K562 (cell line): ENCODE results near the gene COL6A6. TPM values are rescaled to one million over a fixed set of nuclear protein-coding genes. Genes with fewer than 3 reads are reported as not detected.

ENCODE experiments used
- ATAC-seq: fragments of 200-7000 bp; cut with Tn5 transposase; 3 replicates; pipeline ENCODE4 v1.9.1; 2020; ENCODE audit warnings: moderate library complexity
- BruUV-seq: library from RNA; stranded (reverse); fragments of 400-500 nt; replicated peaks from 2 replicates; lab custom pipeline; 2021; lab: Mats Ljungman, UMichigan
- CTCF ChIA-PET: fragments of 300-600 bp; formaldehyde crosslinking; extraction: SDS; loops from one replicate; lab custom pipeline; 2021; ENCODE audit warnings: low intra/inter-chr PET ratio; lab: Yijun Ruan, JAX
- POLR2A ChIA-PET: fragments of 300-600, 350-650 bp; sonication (Branson Sonifier 250); formaldehyde crosslinking; extraction: SDS; loops from one replicate; lab custom pipeline; 2021; ENCODE audit warnings: antibody characterized with exemption, inconsistent platforms; lab: Yijun Ruan, JAX
- DNase-seq, 4 experiments: peaks; one replicate each; pipeline versions ENCODE4 v3.0.0 to v3.0.0-alpha.2; 2011 to 2018; ENCODE audit warnings: low spot score in 3 of 4, mixed read lengths in 3 of 4; ENCODE audit errors: extremely low read depth in 1 of 4
- FAIRE-seq: peaks from 2 replicates; lab custom pipeline; 2011; peaks lifted over from hg19 to GRCh38; lab: Jason Lieb, UNC
- H2AFZ ChIP-seq: 2 replicates; pipeline ENCODE4 v1.6.0; 2011; ENCODE audit warnings: low read depth, low read length, control low read depth, inconsistent platforms
- H3K27ac ChIP-seq: fragments of 200-600 bp; 3 replicates; pipeline ENCODE4 v1.8.0; 2011; ENCODE audit warnings: low read depth, mild to moderate bottlenecking, control low read depth, inconsistent platforms, low read length, moderate library complexity, mixed read lengths; ENCODE audit errors: extremely low read depth
- H3K27me3 ChIP-seq, 2 experiments: fragments of 300-600 bp in 1 of 2; 2 replicates in 1 of 2; 3 replicates in 1 of 2; pipeline versions ENCODE4 v1.6.0 to v1.8.0; 2011; ENCODE audit warnings: inconsistent platforms in 2 of 2, low read length in 2 of 2, mild to moderate bottlenecking in 1 of 2, mixed read lengths in 1 of 2, moderate library complexity in 1 of 2; ENCODE audit not compliant: control insufficient read depth in 2 of 2, insufficient read depth in 2 of 2
- H3K36me3 ChIP-seq: fragments of 300-600 bp; 3 replicates; pipeline ENCODE4 v1.8.0; 2011; ENCODE audit warnings: mild to moderate bottlenecking, low read length, inconsistent platforms; ENCODE audit not compliant: control insufficient read depth, insufficient read depth
- H3K4me1 ChIP-seq, 2 experiments: fragments of 200-600 bp in 1 of 2; replicated peaks in 1 of 2; 2 replicates in 1 of 2; 3 replicates in 1 of 2; pipeline versions ENCODE4 v1.5.1 to v1.8.0; 2011; ENCODE audit warnings: inconsistent platforms in 2 of 2, low read length in 2 of 2, mild to moderate bottlenecking in 1 of 2, mixed read lengths in 1 of 2, moderate library complexity in 1 of 2; ENCODE audit not compliant: control insufficient read depth in 2 of 2, insufficient read depth in 2 of 2
- H3K4me2 ChIP-seq: 2 replicates; pipeline ENCODE4 v1.6.1; 2011; ENCODE audit warnings: low read length, control low read depth, inconsistent platforms, mixed read lengths; ENCODE audit not compliant: insufficient read depth
- H3K4me3 ChIP-seq: fragments of 200-600 bp; sonication (generic), shearing (Covaris generic); 2 replicates; pipeline ENCODE4 v1.5.1; 2016; ENCODE audit warnings: control low read depth, inconsistent platforms
- H3K79me2 ChIP-seq: fragments of 200-600 bp; 3 replicates; pipeline ENCODE4 v1.8.0; 2011; ENCODE audit warnings: low read length, inconsistent platforms; ENCODE audit not compliant: control insufficient read depth, insufficient read depth
- H3K9ac ChIP-seq, 2 experiments: 2 replicates each; pipeline versions ENCODE4 v1.6.0 to v1.6.1; 2011; ENCODE audit warnings: low read depth in 2 of 2, low read length in 2 of 2, control low read depth in 1 of 2, inconsistent platforms in 1 of 2, mild to moderate bottlenecking in 1 of 2, mixed read lengths in 1 of 2; ENCODE audit not compliant: insufficient read depth in 1 of 2
- H3K9me1 ChIP-seq: one replicate; pipeline ENCODE4 v1.6.0; 2011; ENCODE audit warnings: inconsistent platforms, mild to moderate bottlenecking, low read length, moderate library complexity; ENCODE audit not compliant: control insufficient read depth, insufficient read depth
- H3K9me3 ChIP-seq: replicated peaks from 2 replicates; pipeline ENCODE4 v1.5.1; 2011; ENCODE audit warnings: low read depth, low read length, inconsistent platforms; ENCODE audit not compliant: control insufficient read depth, insufficient read depth
- H4K20me1 ChIP-seq: replicated peaks from 2 replicates; pipeline ENCODE4 v1.6.1; 2011; ENCODE audit warnings: low read length, inconsistent platforms, mixed read lengths; ENCODE audit not compliant: control insufficient read depth, insufficient read depth
- BCOR ChIP-seq: fragments of 450-650 bp; IDR thresholded peaks from 2 replicates; pipeline ENCODE4 v1.6.1; 2016
- CTBP1 ChIP-seq: fragments of 450-650 bp; IDR thresholded peaks from 2 replicates; pipeline ENCODE4 v1.6.1; 2016; ENCODE audit warnings: borderline replicate concordance
- DACH1 ChIP-seq: fragments of 450-650 bp; IDR thresholded peaks from 2 replicates; pipeline ENCODE4 v1.6.1; 2018; ENCODE audit not compliant: partially characterized antibody
- MECOM ChIP-seq: fragments of 250-450 bp; sonication (Bioruptor Pico); IDR thresholded peaks from 2 replicates; pipeline ENCODE4 v1.8.0; 2022; ENCODE audit warnings: inconsistent platforms
- NONO ChIP-seq, 2 experiments: fragments of 200-400 bp in 1 of 2; fragments of 450-650 bp in 1 of 2; formaldehyde crosslinking in 1 of 2; IDR thresholded peaks; 2 replicates each; pipeline ENCODE4 v1.6.1; 2017; ENCODE audit warnings: low read depth in 2 of 2, mild to moderate bottlenecking in 2 of 2, moderate library complexity in 2 of 2, low read length in 1 of 2
- OTX1 ChIP-seq: fragments of 450-650 bp; formaldehyde crosslinking; IDR thresholded peaks from 2 replicates; pipeline ENCODE4 v1.4.0; 2022; ENCODE audit warnings: mild to moderate bottlenecking
- XRCC3 ChIP-seq: fragments of 450-650 bp; IDR thresholded peaks from 2 replicates; pipeline ENCODE4 v1.6.1; 2017; ENCODE audit warnings: mild to moderate bottlenecking, moderate library complexity
- ZBTB11 ChIP-seq, 3 experiments: fragments of 200-800 bp in 1 of 3; fragments of 250-450 bp in 1 of 3; fragments of 450-650 bp in 1 of 3; sonication (Bioruptor Pico) in 1 of 3; sonication (Bioruptor generic) in 1 of 3; formaldehyde crosslinking in 1 of 3; IDR thresholded peaks; 2 replicates each; pipeline versions ENCODE4 v1.6.1 to v1.8.0; 2016 to 2022; ENCODE audit warnings: mild to moderate bottlenecking in 2 of 3, missing genetic modification characterization in 2 of 3, missing compliant biosample characterization in 1 of 3, moderate library complexity in 1 of 3
- ZNF174 ChIP-seq: fragments of 250-450 bp; sonication (Bioruptor Pico); IDR thresholded peaks from 2 replicates; pipeline ENCODE4 v1.4.0; 2020; ENCODE audit warnings: mild to moderate bottlenecking
- ZNF512 ChIP-seq: IDR thresholded peaks from 2 replicates; pipeline ENCODE4 v1.6.1; 2016; ENCODE audit warnings: missing genetic modification characterization, missing compliant biosample characterization
- WGBS: fragments of 100-300 bp; shearing (Covaris generic); methylation state at CpG from one replicate; pipeline ENCODE4 v1.1.6; 2016; ENCODE audit warnings: low coverage, mixed read lengths; ENCODE audit not compliant: insufficient coverage; ENCODE audit errors: missing lambda C conversion rate; 5-methylcytosine and 5-hydroxymethylcytosine counted together
- in situ Hi-C: fragments of 300-500 bp; cut with MboI; formaldehyde crosslinking; loops from 4 replicates; pipeline ENCODE4 v1.15.0; 2018; ENCODE audit warnings: inconsistent platforms, mixed read lengths
- intact Hi-C: fragments of 100-400 bp; cut with micrococcal nuclease; formaldehyde crosslinking; loops from 2 replicates; pipeline ENCODE4 v1.14.2; 2022
- polyA plus RNA-seq, 8 experiments: library from polyadenylated mRNA; depleted of rRNA in 4 of 8; stranded (reverse) in 5 of 8; unstranded in 3 of 8; fragments of >200 nt; fragmentation: Nextera tagmentation in 2 of 8; fragmentation: Illumina TruSeq in 1 of 8; extraction: Ambion mirVana in 2 of 8; extraction: Trizol in 1 of 8; gene quantifications; 2 replicates each; pipeline versions ENCODE4 v1.2.1 to v1.2.3, GENCODE V29; 2011 to 2014; ENCODE audit warnings: inconsistent platforms in 1 of 8, missing spikeins in 1 of 8
- total RNA-seq, 7 experiments: library from RNA; depleted of rRNA in 6 of 7; stranded (reverse); fragments of >200 nt in 6 of 7; fragmentation: Illumina TruSeq in 2 of 7; extraction: Trizol in 2 of 7; gene quantifications; 2 replicates each; pipeline versions ENCODE4 v1.2.1 to v1.2.3, GENCODE V29; 2011 to 2021; ENCODE audit warnings: low replicate concordance in 1 of 7

COL6A6 gene
- total and polyA plus RNA-seq, 9 of the 15 experiments (the other 6 are each of a cell fraction or from before 2014, with no cell fraction given) = 0.03 to 0.04 (median 0.03) TPM; not detected in 4

GRCh38 chr3:130548356-130548755 lies 31.4 kb downstream of the COL6A6 start:
- no peak overlapping the region for H3K9ac ChIP-seq
- ATAC-seq = no peak
- no peaks in the 10 kb centered on the region for H3K79me2 ChIP-seq
- H3K9me1 ChIP-seq = no peaks in the 10 kb centered on the region
- no peaks in the 10 kb centered on the region for H3K27me3 ChIP-seq
- no peak for TF ChIP-seq CTBP1
- no peak for TF ChIP-seq DACH1
- no peak for TF ChIP-seq NONO (IDR thresholded peaks at IDR 0.05; ENCODE audit: low read depth in 2 of 2, low read length in 1 of 2)
- no peak for TF ChIP-seq BCOR
- TF ChIP-seq XRCC3 = no peak
- TF ChIP-seq, all 486 proteins: peak for 0
- no peak overlapping the region for H3K4me3 ChIP-seq
- DNase-seq = no peak
- no peaks in the 10 kb centered on the region for H4K20me1 ChIP-seq
- WGBS = no CpG with 5 or more reads among the region's 1 CpG
- H3K36me3 ChIP-seq = no peaks in the 10 kb centered on the region
- intact Hi-C loops (no loop called here), in situ Hi-C loops (no loop called here)
- no peak for FAIRE-seq
- H3K4me1 ChIP-seq = no peaks in the 10 kb centered on the region
- H3K27ac ChIP-seq = no peak overlapping the region
- no peaks in the 10 kb centered on the region for H3K9me3 ChIP-seq
- ChIA-PET POLR2A (no interaction called here), CTCF (no interaction called here)
- H3K4me2 ChIP-seq = no peak overlapping the region
- no peak overlapping the region for H2AFZ ChIP-seq
- no TSS peak for BruUV-seq

- H3K79me2 ChIP-seq = no peaks in the 10 kb centered on the region
- H3K9me1 ChIP-seq = no peaks in the 10 kb centered on the region
- ChIA-PET POLR2A (no interaction called here), CTCF (no interaction called here)
- TF ChIP-seq ZNF512 (no peak), OTX1 (CRISPR knock-in tag) (no peak), ZNF174 (CRISPR knock-in tag) (no peak), ZBTB11 (CRISPR knock-in tag; IDR thresholded peaks at IDR 0.05) (no peak), MECOM (CRISPR knock-in tag) (no peak)
- TF ChIP-seq, all 486 proteins: peak for 0
- H2AFZ ChIP-seq = no peak overlapping the region
- H3K27ac ChIP-seq = no peak overlapping the region
- H4K20me1 ChIP-seq = no peaks in the 10 kb centered on the region
- H3K4me3 ChIP-seq = no peak overlapping the region
- H3K9ac ChIP-seq = no peak overlapping the region
- ATAC-seq (no peak), FAIRE-seq (no peak), DNase-seq (no peak)
- no peaks in the 10 kb centered on the region for H3K36me3 ChIP-seq
- H3K4me2 ChIP-seq = no peak overlapping the region
- no TSS peak for BruUV-seq
- H3K27me3 ChIP-seq = no peaks in the 10 kb centered on the region; a peak in 1 of 5 replicates
- no peaks in the 10 kb centered on the region; a peak in 1 of 5 replicates for H3K4me1 ChIP-seq
- intact Hi-C loops (no loop called here), in situ Hi-C loops (no loop called here)
- no peaks in the 10 kb centered on the region for H3K9me3 ChIP-seq
- WGBS = 25% methylated on average over 3 of the region's 3 CpGs
Measured at GRCh38 chr3:130557336-130558035, 40.5 kb downstream of the COL6A6 start.
